PC-3 (cell line): ENCODE data around the gene RUVBL2. TPM values are rescaled to one million over a fixed set of nuclear protein-coding genes. Genes with fewer than 3 reads are reported as not detected.

Experiments used
- ATAC-seq: fragments of 200-7000 bp; cut with Tn5 transposase; 2 replicates; pipeline ENCODE4 v1.9.1; 2020; ENCODE audit warnings: mild to moderate bottlenecking, moderate library complexity
- BruUV-seq: library from RNA; stranded (reverse); fragments of 400-500 nt; replicated peaks from 2 replicates; lab custom pipeline; 2021; lab: Mats Ljungman, UMichigan
- CTCF ChIA-PET: fragments of 300-600 bp; sonication (Branson Sonifier 250); formaldehyde crosslinking; loops from one replicate; lab custom pipeline; 2022; ENCODE audit warnings: antibody characterized with exemption; lab: Charles Lee
- POLR2A ChIA-PET: fragments of 300-600 bp; sonication (Branson Sonifier 250); formaldehyde crosslinking; loops from one replicate; lab custom pipeline; 2022; ENCODE audit warnings: antibody characterized with exemption; ENCODE audit not compliant: unreplicated experiment; lab: Charles Lee
- DNase-seq: peaks from one replicate; pipeline ENCODE4 v3.0.0-alpha.2; 2015
- H2AFZ ChIP-seq: fragments of 300-600 bp; sonication (generic); 2 replicates; pipeline ENCODE4 v1.6.0; 2016; ENCODE audit warnings: antibody characterized with exemption, low read length
- H3F3A ChIP-seq: fragments of 300-600 bp; sonication (generic); one replicate; pipeline ENCODE4 v1.6.0; 2017; ENCODE audit warnings: antibody characterized with exemption, low read length, control low read depth, mild to moderate bottlenecking; ENCODE audit not compliant: unreplicated experiment
- H3K27ac ChIP-seq: fragments of 300-600 bp; sonication (generic); 2 replicates; pipeline ENCODE4 v1.5.1; 2016; ENCODE audit warnings: mild to moderate bottlenecking, low read length
- H3K27me3 ChIP-seq: fragments of 300-600 bp; sonication (generic); 2 replicates; pipeline ENCODE4 v1.6.1; 2016; ENCODE audit warnings: low read length, mixed read lengths
- H3K36me3 ChIP-seq: fragments of 300-600 bp; sonication (generic); 2 replicates; pipeline ENCODE4 v1.6.1; 2016; ENCODE audit warnings: low read depth, mixed run types, low read length, mixed read lengths
- H3K4me1 ChIP-seq: fragments of 300-600 bp; sonication (generic); 2 replicates; pipeline ENCODE4 v1.5.1; 2016; ENCODE audit warnings: low read length; ENCODE audit not compliant: insufficient read depth
- H3K4me2 ChIP-seq: fragments of 300-600 bp; sonication (generic); 2 replicates; pipeline ENCODE4 v1.6.0; 2016; ENCODE audit warnings: low read length
- H3K4me3 ChIP-seq: fragments of 300-600 bp; sonication (generic); 2 replicates; pipeline ENCODE4 v1.5.1; 2016; ENCODE audit warnings: mild to moderate bottlenecking, low read length, mixed read lengths
- H3K79me2 ChIP-seq: fragments of 300-600 bp; sonication (generic); 2 replicates; pipeline ENCODE4 v1.6.1; 2017; ENCODE audit warnings: low read length, mixed read lengths
- H3K9ac ChIP-seq: fragments of 300-600 bp; sonication (generic); 2 replicates; pipeline ENCODE4 v1.6.0; 2016; ENCODE audit warnings: mild to moderate bottlenecking, low read length
- H3K9me2 ChIP-seq: fragments of 300-600 bp; sonication (generic); replicated peaks from 2 replicates; pipeline ENCODE4 v1.6.1; 2016; ENCODE audit warnings: mixed run types, low read length, mixed read lengths
- H3K9me3 ChIP-seq: fragments of 300-600 bp; sonication (generic); 2 replicates; pipeline ENCODE4 v1.6.1; 2016; ENCODE audit warnings: low read length, mixed read lengths
- H4K20me1 ChIP-seq: fragments of 300-600 bp; sonication (generic); 2 replicates; pipeline ENCODE4 v1.6.1; 2016; ENCODE audit warnings: low read length, mixed read lengths
- CTCF ChIP-seq: fragments of 300-600 bp; sonication (generic); conservative IDR thresholded peaks from 2 replicates; pipeline ENCODE4 v1.5.1; 2017; ENCODE audit warnings: antibody characterized with exemption, low read depth, mild to moderate bottlenecking, low read length
- EZH2 ChIP-seq: fragments of 300-600 bp; sonication (generic); IDR thresholded peaks from one replicate; pipeline ENCODE4 v1.6.1; 2017; ENCODE audit warnings: antibody characterized with exemption, mild to moderate bottlenecking, low read length; ENCODE audit not compliant: unreplicated experiment
- EZH2phosphoT487 ChIP-seq: fragments of 300-600 bp; sonication (generic); IDR thresholded peaks from 2 replicates; pipeline ENCODE4 v1.6.1; 2018; ENCODE audit warnings: mild to moderate bottlenecking, antibody characterized with exemption, low read length, borderline replicate concordance
- intact Hi-C: fragments of 100-400 bp; cut with micrococcal nuclease; formaldehyde crosslinking; loops from 2 replicates; pipeline ENCODE4 v1.9.0; 2023
- total RNA-seq: library from RNA; depleted of rRNA; stranded (reverse); fragments of >200 nt; gene quantifications from 2 replicates; pipeline ENCODE4 v1.2.3, GENCODE V29; 2014

The RUVBL2 gene
- total RNA-seq, 1 experiment from 2014 or later = 291 TPM

- Histone ChIP-seq H3K4me2 (no peak overlapping the region), H4K20me1 (0 out of 2 replicates have a peak, but pooled peaks cover 5% of the 10 kb centered on the region), H3K4me1 (peaks cover 31% of the 10 kb centered on the region), H3K79me2 (peaks cover 14% of the 10 kb centered on the region), H3K27ac (no peak overlapping the region), H3K9me3 (no peaks in the 10 kb centered on the region), H3K36me3 (peaks cover 7% of the 10 kb centered on the region; the same call in 1 of the 2 replicates), H3K9ac (no peak overlapping the region), H2AFZ (no peak overlapping the region), H3K27me3 (no peaks in the 10 kb centered on the region), H3K9me2 (no peaks in the 10 kb centered on the region), H3K4me3 (no peak overlapping the region), H3F3A (peaks cover 5% of the 10 kb centered on the region)
- no TSS peak for BruUV-seq
- no peak for ATAC-seq
- TF ChIP-seq EZH2 (no peak), CTCF (no peak), EZH2phosphoT487 (no peak)
- DNase-seq = no peak
- CTCF ChIA-PET = interaction anchor here (0.5 kb wide), 1 partner anchor 32 kb away, joined by 3 read pairs; the partner anchor contains the start of genes GYS1 and RUVBL2
- intact Hi-C loops = no loop called here
- POLR2A ChIA-PET = interaction anchor here (0.6 kb wide), 2 partner anchors 81 to 83 kb away, joined by 7 to 22 read pairs; no protein-coding TSS in a partner anchor
These were observed 32.0 kb upstream of the RUVBL2 start for GRCh38 chr19:48961673-48962028.

GRCh38 chr19:48962029-48962848 lies 31.4 kb upstream of the RUVBL2 start:
- ChIA-PET CTCF (interaction anchor here (0.5 kb wide), 1 partner anchor 31 kb away, joined by 3 read pairs; the partner anchor contains the start of genes GYS1 and RUVBL2), POLR2A (interaction anchor here (0.6 kb wide), 2 partner anchors 81 to 83 kb away, joined by 7 to 22 read pairs; no protein-coding TSS in a partner anchor)
- Histone ChIP-seq H3F3A (peaks cover 5% of the 10 kb centered on the region), H3K4me3 (no peak overlapping the region), H3K9me3 (no peaks in the 10 kb centered on the region), H3K4me1 (peaks cover 31% of the 10 kb centered on the region), H3K9me2 (no peaks in the 10 kb centered on the region), H3K27ac (0 out of 2 replicates have a peak overlapping the region, but pooled peaks have one; percentile 23), H4K20me1 (0 out of 2 replicates have a peak, but pooled peaks cover 5% of the 10 kb centered on the region), H3K4me2 (no peak overlapping the region), H3K27me3 (no peaks in the 10 kb centered on the region), H3K36me3 (peaks cover 7% of the 10 kb centered on the region; the same call in 1 of the 2 replicates), H3K9ac (no peak overlapping the region), H3K79me2 (peaks cover 14% of the 10 kb centered on the region), H2AFZ (no peak overlapping the region)
- intact Hi-C loops = no loop called here
- ATAC-seq (peak; percentile 50), DNase-seq (peak; percentile 18)
- TF ChIP-seq CTCF = no peak
- TF ChIP-seq EZH2 = no peak
- no peak for TF ChIP-seq EZH2phosphoT487
- no TSS peak for BruUV-seq

GRCh38 chr19:48962849-48963165 lies 30.9 kb upstream of the RUVBL2 start:
- Histone ChIP-seq H3K36me3 (peaks cover 7% of the 10 kb centered on the region; the same call in 1 of the 2 replicates), H3K4me3 (no peak overlapping the region), H3K4me1 (peaks cover 31% of the 10 kb centered on the region), H3K9me2 (no peaks in the 10 kb centered on the region), H3K4me2 (no peak overlapping the region), H3K9ac (no peak overlapping the region), H3K9me3 (no peaks in the 10 kb centered on the region), H2AFZ (no peak overlapping the region), H3K27ac (no peak overlapping the region), H3K79me2 (peaks cover 14% of the 10 kb centered on the region), H4K20me1 (0 out of 2 replicates have a peak, but pooled peaks cover 5% of the 10 kb centered on the region), H3F3A (peaks cover 5% of the 10 kb centered on the region), H3K27me3 (no peaks in the 10 kb centered on the region)
- ChIA-PET CTCF (no interaction called here), POLR2A (no interaction called here)
- DNase-seq = no peak
- intact Hi-C loops = no loop called here
- TF ChIP-seq CTCF (no peak), EZH2 (no peak), EZH2phosphoT487 (no peak)
- no TSS peak for BruUV-seq
- ATAC-seq = no peak
